Endothelial cell of umbilical vein (primary cell): ENCODE data around the gene LPP. TPM values are rescaled to one million over a fixed set of nuclear protein-coding genes. Genes with fewer than 3 reads are reported as not detected.

ENCODE experiments used
- BruUV-seq: library from RNA; stranded (reverse); fragments of 400-500 nt; replicated peaks from 2 replicates; lab custom pipeline; 2021; lab: Mats Ljungman, UMichigan
- CTCF ChIA-PET: fragments of 300-600, 350-600 bp; sonication (Branson Sonifier 250); formaldehyde crosslinking; loops from one replicate; lab custom pipeline; 2021; ENCODE audit warnings: antibody characterized with exemption, inconsistent platforms; lab: Charles Lee
- POLR2A ChIA-PET: fragments of 300-600, 350-600 bp; sonication (Branson Sonifier 250); formaldehyde crosslinking; loops from one replicate; lab custom pipeline; 2021; ENCODE audit warnings: antibody characterized with exemption, inconsistent platforms; lab: Charles Lee
- DNase-seq: peaks from one replicate; pipeline ENCODE4 v3.0.0-alpha.2; 2011; ENCODE audit warnings: low read depth, low spot score
- FAIRE-seq: peaks from 2 replicates; lab custom pipeline; 2011; peaks lifted over from hg19 to GRCh38; lab: Jason Lieb, UNC
- H2AFZ ChIP-seq: 2 replicates; pipeline ENCODE4 v1.6.0; 2012; ENCODE audit warnings: low read depth, low read length, control low read depth, inconsistent platforms
- H3K27ac ChIP-seq: 2 replicates; pipeline ENCODE4 v1.5.1; 2011; ENCODE audit warnings: low read depth, mild to moderate bottlenecking, control low read depth, low read length, moderate library complexity; ENCODE audit not compliant: insufficient read depth
- H3K27me3 ChIP-seq, 2 experiments: 2 replicates each; pipeline versions ENCODE4 v1.6.0 to v1.6.1; 2011; ENCODE audit warnings: low read length in 2 of 2, mixed read lengths in 1 of 2; ENCODE audit not compliant: control insufficient read depth in 2 of 2, insufficient read depth in 2 of 2
- H3K36me3 ChIP-seq, 2 experiments: 2 replicates in 1 of 2; 3 replicates in 1 of 2; pipeline ENCODE4 v1.5.1; 2011; ENCODE audit warnings: low read length in 2 of 2, mild to moderate bottlenecking in 1 of 2, moderate library complexity in 1 of 2; ENCODE audit not compliant: control insufficient read depth in 2 of 2, insufficient read depth in 2 of 2; ENCODE audit errors: extremely low read depth in 1 of 2
- H3K4me1 ChIP-seq: 3 replicates; pipeline ENCODE4 v1.5.1; 2011; ENCODE audit warnings: mild to moderate bottlenecking, low read length; ENCODE audit not compliant: control insufficient read depth, insufficient read depth; ENCODE audit errors: extremely low read depth
- H3K4me2 ChIP-seq: 2 replicates; pipeline ENCODE4 v1.6.1; 2011; ENCODE audit warnings: low read length, control low read depth, mixed read lengths; ENCODE audit not compliant: insufficient read depth
- H3K4me3 ChIP-seq, 3 experiments: fragments of 200-600 bp in 1 of 3; sonication (generic), shearing (Covaris generic) in 1 of 3; replicated peaks in 1 of 3; 2 replicates each; pipeline ENCODE4 v1.5.1; 2011 to 2016; ENCODE audit warnings: control low read depth in 3 of 3, low read length in 3 of 3, mild to moderate bottlenecking in 2 of 3, inconsistent platforms in 1 of 3, low read depth in 1 of 3, moderate library complexity in 1 of 3; ENCODE audit not compliant: insufficient read depth in 1 of 3
- H3K79me2 ChIP-seq: 2 replicates; pipeline ENCODE4 v1.6.0; 2012; ENCODE audit warnings: low read length, inconsistent platforms; ENCODE audit not compliant: control insufficient read depth, insufficient read depth
- H3K9ac ChIP-seq: replicated peaks from 2 replicates; pipeline ENCODE3; 2011; ENCODE audit warnings: low read length, control low read depth; ENCODE audit not compliant: insufficient read depth; ENCODE audit errors: extremely low read depth
- H3K9me1 ChIP-seq: replicated peaks from 3 replicates; pipeline ENCODE4 v1.6.0; 2011; ENCODE audit warnings: mild to moderate bottlenecking, low read length; ENCODE audit not compliant: control insufficient read depth, insufficient read depth; ENCODE audit errors: extremely low read depth
- H3K9me3 ChIP-seq: replicated peaks from 2 replicates; pipeline ENCODE4 v1.5.1; 2012; ENCODE audit warnings: low read length, inconsistent platforms; ENCODE audit not compliant: control insufficient read depth, insufficient read depth
- H4K20me1 ChIP-seq: replicated peaks from 2 replicates; pipeline ENCODE3; 2011; ENCODE audit warnings: mild to moderate bottlenecking, low read length; ENCODE audit not compliant: control insufficient read depth, insufficient read depth; ENCODE audit errors: extremely low read depth
- CTCF ChIP-seq, 2 donors: IDR thresholded peaks; 1 replicate in 1 of 2; 2 replicates in 1 of 2; pipeline ENCODE4 v1.5.1; 2011; ENCODE audit warnings: low read length in 2 of 2, mild to moderate bottlenecking in 2 of 2, moderate library complexity in 2 of 2, control low read depth in 1 of 2, inconsistent platforms in 1 of 2, low read depth in 1 of 2; ENCODE audit not compliant: insufficient read depth in 1 of 2; ENCODE audit errors: extremely low read depth in 1 of 2
- EZH2 ChIP-seq: IDR thresholded peaks from 2 replicates; pipeline ENCODE4 v1.6.1; 2012; ENCODE audit warnings: borderline replicate concordance, low read depth, mild to moderate bottlenecking, moderate library complexity, low read length, inconsistent platforms; ENCODE audit not compliant: severe bottlenecking
- FOS ChIP-seq: IDR thresholded peaks from 2 replicates; pipeline ENCODE4 v1.6.1; 2011; ENCODE audit warnings: mild to moderate bottlenecking, low read length, moderate library complexity, borderline replicate concordance; ENCODE audit not compliant: insufficient read depth
- GATA2 ChIP-seq: IDR thresholded peaks from 2 replicates; pipeline ENCODE4 v1.7.0; 2011; ENCODE audit warnings: low read depth, mild to moderate bottlenecking, moderate library complexity, mixed read lengths, low read length; ENCODE audit not compliant: insufficient read length, insufficient read depth
- JUN ChIP-seq: IDR thresholded peaks from 2 replicates; pipeline ENCODE4 v1.6.1; 2011; ENCODE audit warnings: borderline replicate concordance, low read depth; ENCODE audit not compliant: insufficient read length, insufficient read depth
- MYC ChIP-seq: IDR thresholded peaks from one replicate; pipeline ENCODE4 v1.6.1; 2011; ENCODE audit warnings: mild to moderate bottlenecking, low read depth, low read length
- POLR2A ChIP-seq: IDR thresholded peaks from 2 replicates; pipeline ENCODE4 v1.6.1; 2012; ENCODE audit warnings: low read depth, mild to moderate bottlenecking, control low read depth, low read length
- POLR2AphosphoS5 ChIP-seq: IDR thresholded peaks from 2 replicates; pipeline ENCODE4 v1.6.1; 2012; ENCODE audit warnings: low read depth, mild to moderate bottlenecking, control low read depth, low read length, moderate library complexity; ENCODE audit not compliant: insufficient read depth
- dilution Hi-C: fragments of 300-500 bp; cut with MboI; formaldehyde crosslinking; loops from one replicate; pipeline ENCODE4 v1.15.0; 2019; ENCODE audit warnings: low sequenced_read_pairs; ENCODE audit not compliant: extremely low pct_ligation_motif_present
- intact Hi-C: fragments of 100-400 bp; cut with micrococcal nuclease; formaldehyde crosslinking; loops from one replicate; pipeline ENCODE4 v1.10.0; 2022
- polyA plus RNA-seq, 4 experiments: library from polyadenylated mRNA; depleted of rRNA in 3 of 4; stranded (reverse) in 3 of 4; unstranded in 1 of 4; fragments of >200 nt; gene quantifications; 2 replicates each; pipeline versions ENCODE4 v1.2.1 to v1.2.3, GENCODE V29; 2011 to 2012; ENCODE audit warnings: missing spikeins in 1 of 4
- total RNA-seq: library from RNA; stranded (reverse); gene quantifications from 2 replicates; pipeline ENCODE4 v1.2.3, GENCODE V29; 2021
- TF ChIP-seq, protein P1 (sequence below): IDR thresholded peaks from 2 replicates; pipeline ENCODE4 v1.6.1; 2011; ENCODE audit not compliant: insufficient read depth, insufficient read length

LPP gene
- total and polyA plus RNA-seq, 2 donors (not counting 3 experiments of a cell fraction or from before 2014, with no cell fraction given), result 16.9 to 153 TPM

GRCh38 chr3:188255190-188255589, 101.2 kb downstream of the LPP start:
- H3K79me2 ChIP-seq, result peaks cover 21% of the 10 kb centered on the region
- no peak overlapping the region for H2AFZ ChIP-seq
- no peaks in the 10 kb centered on the region for H3K9me3 ChIP-seq
- H3K27me3 ChIP-seq, result no peaks in the 10 kb centered on the region
- CTCF ChIA-PET, result no interaction called here
- no peak overlapping the region for H3K9ac ChIP-seq
- DNase-seq (no peak), FAIRE-seq (no peak)
- no peak overlapping the region for H3K4me2 ChIP-seq
- POLR2A ChIA-PET, result no interaction called here
- no peak overlapping the region for H3K4me3 ChIP-seq
- H3K27ac ChIP-seq, result no peak overlapping the region
- H4K20me1 ChIP-seq, result no peaks in the 10 kb centered on the region
- peaks cover 0 to 4% of the 10 kb centered on the region in 2 experiments for H3K36me3 ChIP-seq
- no peaks in the 10 kb centered on the region for H3K9me1 ChIP-seq
- dilution Hi-C loops (no loop called here), intact Hi-C loops (no loop called here)
- no peak for TF ChIP-seq FOS
- TF ChIP-seq JUN, result no peak
- no peak for TF ChIP-seq GATA2
- no peak for TF ChIP-seq POLR2A
- no peak for TF ChIP-seq POLR2AphosphoS5
- TF ChIP-seq, protein P1, sequence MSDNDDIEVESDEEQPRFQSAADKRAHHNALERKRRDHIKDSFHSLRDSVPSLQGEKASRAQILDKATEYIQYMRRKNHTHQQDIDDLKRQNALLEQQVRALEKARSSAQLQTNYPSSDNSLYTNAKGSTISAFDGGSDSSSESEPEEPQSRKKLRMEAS, result no peak
- peaks cover 23% of the 10 kb centered on the region for H3K4me1 ChIP-seq
- no TSS peak for BruUV-seq

- POLR2A ChIA-PET, result no interaction called here
- Histone ChIP-seq H4K20me1 (no peaks in the 10 kb centered on the region), H3K79me2 (peaks cover 23% of the 10 kb centered on the region), H3K4me2 (peak overlapping the region; percentile 64), H3K4me1 (peaks cover 38% of the 10 kb centered on the region), H3K4me3 (no peak overlapping the region), H3K36me3 (peaks cover 0 to 4% of the 10 kb centered on the region in 2 experiments), H2AFZ (no peak overlapping the region), H3K27me3 (no peaks in the 10 kb centered on the region), H3K9me3 (no peaks in the 10 kb centered on the region), H3K27ac (peak overlapping the region; percentile 68), H3K9ac (no peak overlapping the region), H3K9me1 (no peaks in the 10 kb centered on the region)
- DNase-seq, result no peak
- CTCF ChIA-PET, result no interaction called here
- BruUV-seq, result no TSS peak
- dilution Hi-C loops, result no loop called here
- FAIRE-seq, result peak; percentile 15
- TF ChIP-seq POLR2AphosphoS5, result no peak
- TF ChIP-seq, protein P1, result no peak
- no peak for TF ChIP-seq MYC
- no peak for TF ChIP-seq CTCF (IDR thresholded peaks at IDR 0.05; ENCODE audit: extremely low read depth in 1 of 2, insufficient read depth in 1 of 2, low read depth in 1 of 2, low read length in 2 of 2)
- no peak for TF ChIP-seq POLR2A
- TF ChIP-seq FOS, result no peak
- no peak for TF ChIP-seq GATA2
- no peak for TF ChIP-seq JUN
- TF ChIP-seq EZH2, result no peak
- intact Hi-C loops, result no loop called here
Measured at GRCh38 chr3:188256758-188257157, 102.8 kb downstream of the LPP start.
